Smooth muscle cell (in vitro differentiated cells): Measurements from ENCODE around the gene BRINP1. TPM values are rescaled to one million over a fixed set of nuclear protein-coding genes. Genes with fewer than 3 reads are reported as not detected.

Experiments used
- DNase-seq: peaks from one replicate; lab custom pipeline; 2025; ENCODE audit not compliant: unreplicated experiment; lab: John Stamatoyannopoulos, UW
- H2AFZ ChIP-seq: fragments of 200-600 bp; sonication (generic); 2 replicates; pipeline ENCODE4 v1.6.0; 2016; ENCODE audit warnings: antibody characterized with exemption, low read depth, mild to moderate bottlenecking
- H3F3A ChIP-seq: fragments of 200-600 bp; sonication (generic); 2 replicates; pipeline ENCODE4 v1.6.0; 2017; ENCODE audit warnings: antibody characterized with exemption, low read depth
- H3K27ac ChIP-seq: fragments of 200-600 bp; sonication (generic); 2 replicates; pipeline ENCODE4 v1.5.1; 2016; ENCODE audit warnings: low read depth, mild to moderate bottlenecking
- H3K27me3 ChIP-seq: fragments of 200-600 bp; sonication (generic); 2 replicates; pipeline ENCODE4 v1.6.1; 2016; ENCODE audit warnings: low read depth, mild to moderate bottlenecking
- H3K36me3 ChIP-seq: fragments of 200-600 bp; sonication (generic); 2 replicates; pipeline ENCODE4 v1.5.1; 2016; ENCODE audit warnings: low read depth
- H3K4me1 ChIP-seq: fragments of 200-600 bp; sonication (generic); 2 replicates; pipeline ENCODE4 v1.5.1; 2016; ENCODE audit warnings: low read depth
- H3K4me2 ChIP-seq: fragments of 200-600 bp; sonication (generic); 2 replicates; pipeline ENCODE4 v1.6.0; 2016; ENCODE audit warnings: mild to moderate bottlenecking
- H3K4me3 ChIP-seq: fragments of 200-600 bp; sonication (generic); 2 replicates; pipeline ENCODE4 v1.5.1; 2016; ENCODE audit warnings: mild to moderate bottlenecking
- H3K79me2 ChIP-seq: fragments of 200-600 bp; sonication (generic); 2 replicates; pipeline ENCODE4 v1.6.0; 2016; ENCODE audit warnings: low read depth, mild to moderate bottlenecking
- H3K9ac ChIP-seq: fragments of 200-600 bp; sonication (generic); 2 replicates; pipeline ENCODE4 v1.6.0; 2016; ENCODE audit warnings: low read depth
- H3K9me3 ChIP-seq: fragments of 200-600 bp; sonication (generic); replicated peaks from 2 replicates; pipeline ENCODE4 v1.5.1; 2016; ENCODE audit warnings: low read depth
- H4K20me1 ChIP-seq: fragments of 200-600 bp; sonication (generic); 2 replicates; pipeline ENCODE4 v1.6.0; 2016; ENCODE audit warnings: low read depth
- WGBS: methylation state at CpG from one replicate; pipeline ENCODE4 v1.1.7; 2016; ENCODE audit warnings: low lambda C conversion rate; 5-methylcytosine and 5-hydroxymethylcytosine counted together
- polyA plus RNA-seq: library from polyadenylated mRNA; unstranded; fragments of >200 nt; fragmentation: Nextera tagmentation; extraction: Ambion mirVana; gene quantifications from 2 replicates; pipeline ENCODE4 v1.2.1, GENCODE V29; 2016
- total RNA-seq: library from RNA; depleted of rRNA; stranded (reverse); fragments of >200 nt; gene quantifications from 2 replicates; pipeline ENCODE4 v1.2.3, GENCODE V29; 2014
- TF ChIP-seq, protein P1 (sequence below): fragments of 200-600 bp; sonication (generic); IDR thresholded peaks from 2 replicates; pipeline ENCODE4 v1.5.1; 2017; ENCODE audit warnings: borderline replicate concordance, mild to moderate bottlenecking, antibody characterized with exemption; ENCODE audit not compliant: insufficient read depth, poor library complexity, severe bottlenecking

Gene BRINP1
- total and polyA plus RNA-seq, 2 experiments from 2014 or later = 0.19 to 0.45 TPM

DNA sequence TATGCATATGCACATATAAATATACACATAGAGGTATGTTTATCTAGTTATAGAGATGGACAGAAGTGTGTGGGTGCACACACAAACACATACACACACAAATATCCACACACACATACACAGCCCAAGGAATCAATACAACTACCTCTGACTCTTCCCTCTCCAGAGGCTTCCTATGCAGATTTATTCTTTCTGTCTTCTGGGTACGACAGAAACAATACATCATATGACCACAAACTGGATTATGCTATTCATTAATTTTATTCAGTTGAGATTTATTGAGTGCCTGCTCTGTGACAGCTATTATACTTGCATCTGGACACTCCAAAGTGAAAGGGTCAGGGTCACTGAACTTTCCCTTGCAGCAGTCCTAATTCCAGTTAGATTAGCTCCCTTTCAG, 155.8 kb downstream of the BRINP1 start:
- no peak overlapping the region for H2AFZ ChIP-seq
- no peak overlapping the region for H3K9ac ChIP-seq
- H3K4me3 ChIP-seq = no peak overlapping the region
- no peaks in the 10 kb centered on the region for H3K36me3 ChIP-seq
- no peak overlapping the region for H3K4me2 ChIP-seq
- no peaks in the 10 kb centered on the region for H4K20me1 ChIP-seq
- TF ChIP-seq, protein P1, sequence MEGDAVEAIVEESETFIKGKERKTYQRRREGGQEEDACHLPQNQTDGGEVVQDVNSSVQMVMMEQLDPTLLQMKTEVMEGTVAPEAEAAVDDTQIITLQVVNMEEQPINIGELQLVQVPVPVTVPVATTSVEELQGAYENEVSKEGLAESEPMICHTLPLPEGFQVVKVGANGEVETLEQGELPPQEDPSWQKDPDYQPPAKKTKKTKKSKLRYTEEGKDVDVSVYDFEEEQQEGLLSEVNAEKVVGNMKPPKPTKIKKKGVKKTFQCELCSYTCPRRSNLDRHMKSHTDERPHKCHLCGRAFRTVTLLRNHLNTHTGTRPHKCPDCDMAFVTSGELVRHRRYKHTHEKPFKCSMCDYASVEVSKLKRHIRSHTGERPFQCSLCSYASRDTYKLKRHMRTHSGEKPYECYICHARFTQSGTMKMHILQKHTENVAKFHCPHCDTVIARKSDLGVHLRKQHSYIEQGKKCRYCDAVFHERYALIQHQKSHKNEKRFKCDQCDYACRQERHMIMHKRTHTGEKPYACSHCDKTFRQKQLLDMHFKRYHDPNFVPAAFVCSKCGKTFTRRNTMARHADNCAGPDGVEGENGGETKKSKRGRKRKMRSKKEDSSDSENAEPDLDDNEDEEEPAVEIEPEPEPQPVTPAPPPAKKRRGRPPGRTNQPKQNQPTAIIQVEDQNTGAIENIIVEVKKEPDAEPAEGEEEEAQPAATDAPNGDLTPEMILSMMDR = no peak
- H3K9me3 ChIP-seq = no peaks in the 10 kb centered on the region
- H3K79me2 ChIP-seq = no peaks in the 10 kb centered on the region
- no peaks in the 10 kb centered on the region for H3K27me3 ChIP-seq
- H3F3A ChIP-seq = no peaks in the 10 kb centered on the region
- DNase-seq = no peak
- no peaks in the 10 kb centered on the region for H3K4me1 ChIP-seq
- WGBS = 73% methylated on average over 1 of the region's 1 CpG
- no peak overlapping the region for H3K27ac ChIP-seq

DNA sequence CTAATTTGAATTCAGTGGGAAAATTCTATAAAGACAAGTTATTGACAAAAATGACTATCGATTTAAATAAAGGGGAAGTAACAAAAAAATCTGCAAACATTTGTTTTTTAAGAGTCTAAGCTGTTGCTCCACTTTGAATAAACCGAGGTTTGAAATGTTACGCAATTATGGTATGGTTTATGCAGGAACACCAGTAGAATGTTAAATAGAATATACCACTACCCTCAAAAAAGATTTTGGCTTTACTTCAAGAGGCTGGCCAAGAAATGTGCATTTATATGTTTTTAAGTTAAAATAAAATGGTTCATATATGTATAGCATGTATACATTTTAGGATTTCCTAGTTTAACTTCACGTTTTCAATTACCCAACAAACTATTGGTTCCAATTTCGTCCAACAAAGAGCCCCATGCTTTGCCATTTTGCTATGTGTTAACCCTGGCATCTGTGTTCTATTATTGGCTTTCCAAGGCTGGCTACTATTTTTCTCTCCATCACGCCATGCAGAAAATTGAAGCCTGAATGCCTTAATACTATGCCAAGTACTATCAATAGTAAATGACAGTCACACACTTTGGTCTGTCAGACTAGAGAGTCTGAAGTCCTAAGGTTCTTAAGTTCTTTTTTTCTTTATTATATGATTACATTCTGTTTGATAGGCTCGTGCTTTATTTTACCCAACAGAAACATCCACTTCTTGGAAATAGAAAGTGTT, 171.2 kb downstream of the BRINP1 start:
- Histone ChIP-seq H2AFZ (no peak overlapping the region), H3K36me3 (no peaks in the 10 kb centered on the region), H3K27ac (no peak overlapping the region), H3K79me2 (no peaks in the 10 kb centered on the region), H3K27me3 (no peaks in the 10 kb centered on the region), H3K4me3 (no peak overlapping the region), H3K9ac (no peak overlapping the region), H3K4me1 (no peaks in the 10 kb centered on the region), H4K20me1 (no peaks in the 10 kb centered on the region), H3K9me3 (no peaks in the 10 kb centered on the region), H3K4me2 (no peak overlapping the region), H3F3A (no peaks in the 10 kb centered on the region)
- 88% methylated on average over 7 of the region's 7 CpGs for WGBS
- TF ChIP-seq, protein P1 = no peak
- no peak for DNase-seq

DNA sequence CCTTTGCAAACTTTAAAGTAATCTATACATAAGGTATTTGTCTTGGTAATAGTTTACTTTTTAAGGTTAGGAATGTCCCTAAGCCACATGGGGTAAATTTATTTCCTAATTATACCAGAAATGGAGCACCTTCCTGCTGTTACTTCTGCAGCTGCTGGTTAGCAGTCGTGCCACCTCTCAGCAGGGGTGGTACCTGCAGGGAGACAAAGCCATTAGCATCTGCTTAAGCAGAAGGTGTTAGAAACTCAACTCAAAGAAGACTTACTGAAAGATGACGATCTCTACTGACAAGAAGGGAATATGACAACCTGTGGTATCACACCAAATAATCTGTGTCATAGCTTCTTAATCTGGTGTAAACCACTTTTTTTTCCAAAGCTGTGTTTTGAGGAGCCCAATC, 173.7 kb downstream of the BRINP1 start:
- Histone ChIP-seq H3K4me2 (no peak overlapping the region), H3K27ac (no peak overlapping the region), H3K4me3 (no peak overlapping the region), H3K4me1 (no peaks in the 10 kb centered on the region), H3K9ac (no peak overlapping the region), H3K79me2 (no peaks in the 10 kb centered on the region), H3K27me3 (no peaks in the 10 kb centered on the region), H2AFZ (no peak overlapping the region), H3K36me3 (no peaks in the 10 kb centered on the region), H4K20me1 (no peaks in the 10 kb centered on the region), H3F3A (no peaks in the 10 kb centered on the region), H3K9me3 (no peaks in the 10 kb centered on the region)
- WGBS = 40% methylated on average over 2 of the region's 2 CpGs
- TF ChIP-seq, protein P1 = no peak
- no peak for DNase-seq

DNA sequence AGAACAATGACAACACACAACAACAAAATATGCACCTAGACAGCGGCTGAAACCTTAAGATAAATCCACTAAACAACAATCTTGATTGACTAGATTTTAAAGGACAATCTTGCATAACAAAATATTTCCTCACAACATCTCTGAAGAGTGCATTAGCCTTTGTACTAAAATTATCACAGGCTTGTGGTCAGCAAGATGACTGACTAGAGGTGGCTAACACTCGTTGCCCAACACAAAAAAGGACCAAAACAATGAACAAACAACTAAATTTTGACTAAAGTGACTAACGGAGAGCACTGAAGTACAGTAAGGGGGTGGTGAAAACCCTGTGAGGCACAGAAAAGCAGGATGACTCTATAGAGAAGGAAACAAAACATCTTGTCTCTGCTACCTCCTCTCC, 183.9 kb downstream of the BRINP1 start:
- H3K4me3 ChIP-seq = no peak overlapping the region
- no peaks in the 10 kb centered on the region for H3K4me1 ChIP-seq
- no peak overlapping the region for H3K27ac ChIP-seq
- no peak overlapping the region for H3K9ac ChIP-seq
- no peaks in the 10 kb centered on the region for H3K27me3 ChIP-seq
- H3F3A ChIP-seq = no peaks in the 10 kb centered on the region
- no peak overlapping the region for H2AFZ ChIP-seq
- H3K36me3 ChIP-seq = no peaks in the 10 kb centered on the region
- no peak overlapping the region for H3K4me2 ChIP-seq
- TF ChIP-seq, protein P1 = no peak
- 68% methylated on average over 3 of the region's 3 CpGs for WGBS
- no peaks in the 10 kb centered on the region for H3K79me2 ChIP-seq
- no peak for DNase-seq
- H4K20me1 ChIP-seq = no peaks in the 10 kb centered on the region
- H3K9me3 ChIP-seq = no peaks in the 10 kb centered on the region
